K562 (cell line): ENCODE data around the gene PLEKHA5. TPM values are rescaled to one million over a fixed set of nuclear protein-coding genes. Genes with fewer than 3 reads are reported as not detected.
A peak's percentile ranks its signal among the peaks of the same experiment; 100 is the strongest.

Experiments
- ATAC-seq: fragments of 200-7000 bp; cut with Tn5 transposase; 3 replicates; pipeline ENCODE4 v1.9.1; 2020; ENCODE audit warnings: moderate library complexity
- BruUV-seq: library from RNA; stranded (reverse); fragments of 400-500 nt; replicated peaks from 2 replicates; lab custom pipeline; 2021; lab: Mats Ljungman, UMichigan
- CTCF ChIA-PET: fragments of 300-600 bp; formaldehyde crosslinking; extraction: SDS; loops from one replicate; lab custom pipeline; 2021; ENCODE audit warnings: low intra/inter-chr PET ratio; lab: Yijun Ruan, JAX
- POLR2A ChIA-PET: fragments of 300-600, 350-650 bp; sonication (Branson Sonifier 250); formaldehyde crosslinking; extraction: SDS; loops from one replicate; lab custom pipeline; 2021; ENCODE audit warnings: antibody characterized with exemption, inconsistent platforms; lab: Yijun Ruan, JAX
- DNase-seq, 4 experiments: peaks; one replicate each; pipeline versions ENCODE4 v3.0.0 to v3.0.0-alpha.2; 2011 to 2018; ENCODE audit warnings: low spot score in 3 of 4, mixed read lengths in 3 of 4; ENCODE audit errors: extremely low read depth in 1 of 4
- FAIRE-seq: peaks from 2 replicates; lab custom pipeline; 2011; peaks lifted over from hg19 to GRCh38; lab: Jason Lieb, UNC
- H2AFZ ChIP-seq: 2 replicates; pipeline ENCODE4 v1.6.0; 2011; ENCODE audit warnings: low read depth, low read length, control low read depth, inconsistent platforms
- H3K27ac ChIP-seq: fragments of 200-600 bp; 3 replicates; pipeline ENCODE4 v1.8.0; 2011; ENCODE audit warnings: low read depth, mild to moderate bottlenecking, control low read depth, inconsistent platforms, low read length, moderate library complexity, mixed read lengths; ENCODE audit errors: extremely low read depth
- H3K27me3 ChIP-seq, 2 experiments: fragments of 300-600 bp in 1 of 2; 2 replicates in 1 of 2; 3 replicates in 1 of 2; pipeline versions ENCODE4 v1.6.0 to v1.8.0; 2011; ENCODE audit warnings: inconsistent platforms in 2 of 2, low read length in 2 of 2, mild to moderate bottlenecking in 1 of 2, mixed read lengths in 1 of 2, moderate library complexity in 1 of 2; ENCODE audit not compliant: control insufficient read depth in 2 of 2, insufficient read depth in 2 of 2
- H3K36me3 ChIP-seq: fragments of 300-600 bp; 3 replicates; pipeline ENCODE4 v1.8.0; 2011; ENCODE audit warnings: mild to moderate bottlenecking, low read length, inconsistent platforms; ENCODE audit not compliant: control insufficient read depth, insufficient read depth
- H3K4me1 ChIP-seq, 2 experiments: fragments of 200-600 bp in 1 of 2; replicated peaks in 1 of 2; 2 replicates in 1 of 2; 3 replicates in 1 of 2; pipeline versions ENCODE4 v1.5.1 to v1.8.0; 2011; ENCODE audit warnings: inconsistent platforms in 2 of 2, low read length in 2 of 2, mild to moderate bottlenecking in 1 of 2, mixed read lengths in 1 of 2, moderate library complexity in 1 of 2; ENCODE audit not compliant: control insufficient read depth in 2 of 2, insufficient read depth in 2 of 2
- H3K4me2 ChIP-seq: 2 replicates; pipeline ENCODE4 v1.6.1; 2011; ENCODE audit warnings: low read length, control low read depth, inconsistent platforms, mixed read lengths; ENCODE audit not compliant: insufficient read depth
- H3K4me3 ChIP-seq: fragments of 200-600 bp; sonication (generic), shearing (Covaris generic); 2 replicates; pipeline ENCODE4 v1.5.1; 2016; ENCODE audit warnings: control low read depth, inconsistent platforms
- H3K79me2 ChIP-seq: fragments of 200-600 bp; 3 replicates; pipeline ENCODE4 v1.8.0; 2011; ENCODE audit warnings: low read length, inconsistent platforms; ENCODE audit not compliant: control insufficient read depth, insufficient read depth
- H3K9ac ChIP-seq, 2 experiments: 2 replicates each; pipeline versions ENCODE4 v1.6.0 to v1.6.1; 2011; ENCODE audit warnings: low read depth in 2 of 2, low read length in 2 of 2, control low read depth in 1 of 2, inconsistent platforms in 1 of 2, mild to moderate bottlenecking in 1 of 2, mixed read lengths in 1 of 2; ENCODE audit not compliant: insufficient read depth in 1 of 2
- H3K9me1 ChIP-seq: one replicate; pipeline ENCODE4 v1.6.0; 2011; ENCODE audit warnings: inconsistent platforms, mild to moderate bottlenecking, low read length, moderate library complexity; ENCODE audit not compliant: control insufficient read depth, insufficient read depth
- H3K9me3 ChIP-seq: replicated peaks from 2 replicates; pipeline ENCODE4 v1.5.1; 2011; ENCODE audit warnings: low read depth, low read length, inconsistent platforms; ENCODE audit not compliant: control insufficient read depth, insufficient read depth
- H4K20me1 ChIP-seq: replicated peaks from 2 replicates; pipeline ENCODE4 v1.6.1; 2011; ENCODE audit warnings: low read length, inconsistent platforms, mixed read lengths; ENCODE audit not compliant: control insufficient read depth, insufficient read depth
- FOS ChIP-seq: IDR thresholded peaks from 3 replicates; pipeline ENCODE4 v1.6.1; 2011; ENCODE audit not compliant: insufficient read length; ENCODE audit errors: extremely low read depth
- FOXA1 ChIP-seq: fragments of 450-650 bp; IDR thresholded peaks from 2 replicates; pipeline ENCODE4 v1.6.1; 2016; ENCODE audit warnings: mild to moderate bottlenecking, borderline replicate concordance
- MAFK ChIP-seq: IDR thresholded peaks from 2 replicates; pipeline ENCODE4 v1.6.1; 2011; ENCODE audit warnings: low read length, improper control_type of control experiment
- SIN3A ChIP-seq, 2 experiments: fragments of 150-350 bp in 1 of 2; IDR thresholded peaks; 2 replicates each; pipeline ENCODE4 v1.6.1; 2011 to 2016; ENCODE audit warnings: borderline replicate concordance in 2 of 2, low read depth in 2 of 2, low read length in 2 of 2, mild to moderate bottlenecking in 2 of 2, moderate library complexity in 2 of 2; ENCODE audit not compliant: control insufficient read depth in 1 of 2
- STAT5A ChIP-seq: IDR thresholded peaks from 2 replicates; pipeline ENCODE4 v1.6.1; 2012; ENCODE audit warnings: low read length, inconsistent platforms, borderline replicate concordance
- XRCC3 ChIP-seq: fragments of 450-650 bp; IDR thresholded peaks from 2 replicates; pipeline ENCODE4 v1.6.1; 2017; ENCODE audit warnings: mild to moderate bottlenecking, moderate library complexity
- WGBS: fragments of 100-300 bp; shearing (Covaris generic); methylation state at CpG from one replicate; pipeline ENCODE4 v1.1.6; 2016; ENCODE audit warnings: low coverage, mixed read lengths; ENCODE audit not compliant: insufficient coverage; ENCODE audit errors: missing lambda C conversion rate; 5-methylcytosine and 5-hydroxymethylcytosine counted together
- in situ Hi-C: fragments of 300-500 bp; cut with MboI; formaldehyde crosslinking; loops from 4 replicates; pipeline ENCODE4 v1.15.0; 2018; ENCODE audit warnings: inconsistent platforms, mixed read lengths
- intact Hi-C: fragments of 100-400 bp; cut with micrococcal nuclease; formaldehyde crosslinking; loops from 2 replicates; pipeline ENCODE4 v1.14.2; 2022
- polyA plus RNA-seq, 8 experiments: library from polyadenylated mRNA; depleted of rRNA in 4 of 8; stranded (reverse) in 5 of 8; unstranded in 3 of 8; fragments of >200 nt; fragmentation: Nextera tagmentation in 2 of 8; fragmentation: Illumina TruSeq in 1 of 8; extraction: Ambion mirVana in 2 of 8; extraction: Trizol in 1 of 8; gene quantifications; 2 replicates each; pipeline versions ENCODE4 v1.2.1 to v1.2.3, GENCODE V29; 2011 to 2014; ENCODE audit warnings: inconsistent platforms in 1 of 8, missing spikeins in 1 of 8
- total RNA-seq, 7 experiments: library from RNA; depleted of rRNA in 6 of 7; stranded (reverse); fragments of >200 nt in 6 of 7; fragmentation: Illumina TruSeq in 2 of 7; extraction: Trizol in 2 of 7; gene quantifications; 2 replicates each; pipeline versions ENCODE4 v1.2.1 to v1.2.3, GENCODE V29; 2011 to 2021; ENCODE audit warnings: low replicate concordance in 1 of 7
- TF ChIP-seq, protein P1 (sequence below): fragments of 200-600 bp; sonication (generic); IDR thresholded peaks from one replicate; pipeline ENCODE4 v1.6.1; 2012; ENCODE audit warnings: mild to moderate bottlenecking, low read depth, low read length, inconsistent platforms
- TF ChIP-seq, protein P2 (sequence below), 2 experiments: fragments of 450-650 bp in 1 of 2; IDR thresholded peaks; 2 replicates each; pipeline ENCODE4 v1.6.1; 2011 to 2017; ENCODE audit warnings: low read depth in 2 of 2, antibody characterized with exemption in 1 of 2, borderline replicate concordance in 1 of 2, low read length in 1 of 2, mild to moderate bottlenecking in 1 of 2, mixed read lengths in 1 of 2; ENCODE audit not compliant: control insufficient read depth in 1 of 2

PLEKHA5 gene
- total and polyA plus RNA-seq, 9 of the 15 experiments (the other 6 are each of a cell fraction or from before 2014, with no cell fraction given) = 7.2 to 26.2 (median 17.4) TPM

DNA sequence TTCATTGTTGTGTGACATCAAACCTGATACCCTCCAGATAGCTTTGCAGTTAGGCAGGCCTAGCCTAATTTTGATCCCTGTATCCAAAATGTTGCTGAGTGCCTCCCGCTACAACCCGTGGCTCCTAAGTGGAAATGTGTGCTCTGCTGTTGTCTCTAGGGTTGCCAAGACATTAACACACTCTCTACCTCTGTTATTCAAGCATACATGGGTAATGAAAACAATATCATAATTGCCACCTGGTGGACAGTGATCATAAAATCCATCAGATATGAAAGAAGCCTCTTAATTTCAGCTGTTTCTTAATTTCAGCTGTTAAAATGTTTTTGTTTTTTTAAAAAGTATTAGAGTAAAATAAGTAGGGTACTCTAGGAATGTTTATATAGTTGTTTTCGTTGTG lies 93.5 kb downstream of the PLEKHA5 start:
- H4K20me1 ChIP-seq = no peaks in the 10 kb centered on the region
- H3K4me1 ChIP-seq = no peaks in the 10 kb centered on the region
- ChIA-PET POLR2A (no interaction called here), CTCF (no interaction called here)
- in situ Hi-C loops = no loop called here
- H2AFZ ChIP-seq = no peak overlapping the region
- no peak overlapping the region for H3K9ac ChIP-seq
- WGBS = 55% methylated on average over 2 of the region's 3 CpGs
- BruUV-seq = no TSS peak
- peaks cover 8% of the 10 kb centered on the region; the same call in 2 of the 3 replicates for H3K79me2 ChIP-seq
- no peak overlapping the region for H3K27ac ChIP-seq
- DNase-seq (peak in 1 of 4 experiments; percentile 4), ATAC-seq (no peak), FAIRE-seq (no peak)
- no peaks in the 10 kb centered on the region for H3K9me1 ChIP-seq
- no peak overlapping the region for H3K4me2 ChIP-seq
- H3K9me3 ChIP-seq = no peaks in the 10 kb centered on the region
- no peaks in the 10 kb centered on the region for H3K36me3 ChIP-seq
- H3K4me3 ChIP-seq = no peak overlapping the region
- no peaks in the 10 kb centered on the region for H3K27me3 ChIP-seq
- intact Hi-C loops = no loop called here
- TF ChIP-seq, protein P1, sequence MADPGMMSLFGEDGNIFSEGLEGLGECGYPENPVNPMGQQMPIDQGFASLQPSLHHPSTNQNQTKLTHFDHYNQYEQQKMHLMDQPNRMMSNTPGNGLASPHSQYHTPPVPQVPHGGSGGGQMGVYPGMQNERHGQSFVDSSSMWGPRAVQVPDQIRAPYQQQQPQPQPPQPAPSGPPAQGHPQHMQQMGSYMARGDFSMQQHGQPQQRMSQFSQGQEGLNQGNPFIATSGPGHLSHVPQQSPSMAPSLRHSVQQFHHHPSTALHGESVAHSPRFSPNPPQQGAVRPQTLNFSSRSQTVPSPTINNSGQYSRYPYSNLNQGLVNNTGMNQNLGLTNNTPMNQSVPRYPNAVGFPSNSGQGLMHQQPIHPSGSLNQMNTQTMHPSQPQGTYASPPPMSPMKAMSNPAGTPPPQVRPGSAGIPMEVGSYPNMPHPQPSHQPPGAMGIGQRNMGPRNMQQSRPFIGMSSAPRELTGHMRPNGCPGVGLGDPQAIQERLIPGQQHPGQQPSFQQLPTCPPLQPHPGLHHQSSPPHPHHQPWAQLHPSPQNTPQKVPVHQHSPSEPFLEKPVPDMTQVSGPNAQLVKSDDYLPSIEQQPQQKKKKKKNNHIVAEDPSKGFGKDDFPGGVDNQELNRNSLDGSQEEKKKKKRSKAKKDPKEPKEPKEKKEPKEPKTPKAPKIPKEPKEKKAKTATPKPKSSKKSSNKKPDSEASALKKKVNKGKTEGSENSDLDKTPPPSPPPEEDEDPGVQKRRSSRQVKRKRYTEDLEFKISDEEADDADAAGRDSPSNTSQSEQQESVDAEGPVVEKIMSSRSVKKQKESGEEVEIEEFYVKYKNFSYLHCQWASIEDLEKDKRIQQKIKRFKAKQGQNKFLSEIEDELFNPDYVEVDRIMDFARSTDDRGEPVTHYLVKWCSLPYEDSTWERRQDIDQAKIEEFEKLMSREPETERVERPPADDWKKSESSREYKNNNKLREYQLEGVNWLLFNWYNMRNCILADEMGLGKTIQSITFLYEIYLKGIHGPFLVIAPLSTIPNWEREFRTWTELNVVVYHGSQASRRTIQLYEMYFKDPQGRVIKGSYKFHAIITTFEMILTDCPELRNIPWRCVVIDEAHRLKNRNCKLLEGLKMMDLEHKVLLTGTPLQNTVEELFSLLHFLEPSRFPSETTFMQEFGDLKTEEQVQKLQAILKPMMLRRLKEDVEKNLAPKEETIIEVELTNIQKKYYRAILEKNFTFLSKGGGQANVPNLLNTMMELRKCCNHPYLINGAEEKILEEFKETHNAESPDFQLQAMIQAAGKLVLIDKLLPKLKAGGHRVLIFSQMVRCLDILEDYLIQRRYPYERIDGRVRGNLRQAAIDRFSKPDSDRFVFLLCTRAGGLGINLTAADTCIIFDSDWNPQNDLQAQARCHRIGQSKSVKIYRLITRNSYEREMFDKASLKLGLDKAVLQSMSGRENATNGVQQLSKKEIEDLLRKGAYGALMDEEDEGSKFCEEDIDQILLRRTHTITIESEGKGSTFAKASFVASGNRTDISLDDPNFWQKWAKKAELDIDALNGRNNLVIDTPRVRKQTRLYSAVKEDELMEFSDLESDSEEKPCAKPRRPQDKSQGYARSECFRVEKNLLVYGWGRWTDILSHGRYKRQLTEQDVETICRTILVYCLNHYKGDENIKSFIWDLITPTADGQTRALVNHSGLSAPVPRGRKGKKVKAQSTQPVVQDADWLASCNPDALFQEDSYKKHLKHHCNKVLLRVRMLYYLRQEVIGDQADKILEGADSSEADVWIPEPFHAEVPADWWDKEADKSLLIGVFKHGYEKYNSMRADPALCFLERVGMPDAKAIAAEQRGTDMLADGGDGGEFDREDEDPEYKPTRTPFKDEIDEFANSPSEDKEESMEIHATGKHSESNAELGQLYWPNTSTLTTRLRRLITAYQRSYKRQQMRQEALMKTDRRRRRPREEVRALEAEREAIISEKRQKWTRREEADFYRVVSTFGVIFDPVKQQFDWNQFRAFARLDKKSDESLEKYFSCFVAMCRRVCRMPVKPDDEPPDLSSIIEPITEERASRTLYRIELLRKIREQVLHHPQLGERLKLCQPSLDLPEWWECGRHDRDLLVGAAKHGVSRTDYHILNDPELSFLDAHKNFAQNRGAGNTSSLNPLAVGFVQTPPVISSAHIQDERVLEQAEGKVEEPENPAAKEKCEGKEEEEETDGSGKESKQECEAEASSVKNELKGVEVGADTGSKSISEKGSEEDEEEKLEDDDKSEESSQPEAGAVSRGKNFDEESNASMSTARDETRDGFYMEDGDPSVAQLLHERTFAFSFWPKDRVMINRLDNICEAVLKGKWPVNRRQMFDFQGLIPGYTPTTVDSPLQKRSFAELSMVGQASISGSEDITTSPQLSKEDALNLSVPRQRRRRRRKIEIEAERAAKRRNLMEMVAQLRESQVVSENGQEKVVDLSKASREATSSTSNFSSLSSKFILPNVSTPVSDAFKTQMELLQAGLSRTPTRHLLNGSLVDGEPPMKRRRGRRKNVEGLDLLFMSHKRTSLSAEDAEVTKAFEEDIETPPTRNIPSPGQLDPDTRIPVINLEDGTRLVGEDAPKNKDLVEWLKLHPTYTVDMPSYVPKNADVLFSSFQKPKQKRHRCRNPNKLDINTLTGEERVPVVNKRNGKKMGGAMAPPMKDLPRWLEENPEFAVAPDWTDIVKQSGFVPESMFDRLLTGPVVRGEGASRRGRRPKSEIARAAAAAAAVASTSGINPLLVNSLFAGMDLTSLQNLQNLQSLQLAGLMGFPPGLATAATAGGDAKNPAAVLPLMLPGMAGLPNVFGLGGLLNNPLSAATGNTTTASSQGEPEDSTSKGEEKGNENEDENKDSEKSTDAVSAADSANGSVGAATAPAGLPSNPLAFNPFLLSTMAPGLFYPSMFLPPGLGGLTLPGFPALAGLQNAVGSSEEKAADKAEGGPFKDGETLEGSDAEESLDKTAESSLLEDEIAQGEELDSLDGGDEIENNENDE = no peak
- TF ChIP-seq, protein P2, sequence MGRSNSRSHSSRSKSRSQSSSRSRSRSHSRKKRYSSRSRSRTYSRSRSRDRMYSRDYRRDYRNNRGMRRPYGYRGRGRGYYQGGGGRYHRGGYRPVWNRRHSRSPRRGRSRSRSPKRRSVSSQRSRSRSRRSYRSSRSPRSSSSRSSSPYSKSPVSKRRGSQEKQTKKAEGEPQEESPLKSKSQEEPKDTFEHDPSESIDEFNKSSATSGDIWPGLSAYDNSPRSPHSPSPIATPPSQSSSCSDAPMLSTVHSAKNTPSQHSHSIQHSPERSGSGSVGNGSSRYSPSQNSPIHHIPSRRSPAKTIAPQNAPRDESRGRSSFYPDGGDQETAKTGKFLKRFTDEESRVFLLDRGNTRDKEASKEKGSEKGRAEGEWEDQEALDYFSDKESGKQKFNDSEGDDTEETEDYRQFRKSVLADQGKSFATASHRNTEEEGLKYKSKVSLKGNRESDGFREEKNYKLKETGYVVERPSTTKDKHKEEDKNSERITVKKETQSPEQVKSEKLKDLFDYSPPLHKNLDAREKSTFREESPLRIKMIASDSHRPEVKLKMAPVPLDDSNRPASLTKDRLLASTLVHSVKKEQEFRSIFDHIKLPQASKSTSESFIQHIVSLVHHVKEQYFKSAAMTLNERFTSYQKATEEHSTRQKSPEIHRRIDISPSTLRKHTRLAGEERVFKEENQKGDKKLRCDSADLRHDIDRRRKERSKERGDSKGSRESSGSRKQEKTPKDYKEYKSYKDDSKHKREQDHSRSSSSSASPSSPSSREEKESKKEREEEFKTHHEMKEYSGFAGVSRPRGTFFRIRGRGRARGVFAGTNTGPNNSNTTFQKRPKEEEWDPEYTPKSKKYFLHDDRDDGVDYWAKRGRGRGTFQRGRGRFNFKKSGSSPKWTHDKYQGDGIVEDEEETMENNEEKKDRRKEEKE (IDR thresholded peaks at IDR 0.05; ENCODE audit: borderline replicate concordance in 1 of 2, control insufficient read depth in 1 of 2, low read depth in 2 of 2, low read length in 1 of 2) = no peak
- TF ChIP-seq STAT5A (no peak), FOS (no peak), XRCC3 (no peak), SIN3A (IDR thresholded peaks at IDR 0.05; ENCODE audit: borderline replicate concordance in 2 of 2, control insufficient read depth in 1 of 2, low read depth in 2 of 2, low read length in 2 of 2) (no peak), FOXA1 (no peak), MAFK (no peak)
